Brain microvascular endothelial cell (primary cell): ENCODE data around the gene DUSP22.

Experiments
- DNase-seq: peaks from one replicate; pipeline ENCODE4 v3.0.0-alpha.2; 2020
- H3K27ac ChIP-seq: fragments of 250-450 bp; sonication (Bioruptor Pico); 2 replicates; pipeline ENCODE4 v1.5.1; 2020; ENCODE audit warnings: mild to moderate bottlenecking, moderate library complexity
- H3K27me3 ChIP-seq: fragments of 250-450 bp; sonication (Bioruptor Pico); replicated peaks from 2 replicates; pipeline ENCODE4 v1.5.1; 2020; ENCODE audit warnings: mild to moderate bottlenecking
- H3K36me3 ChIP-seq: fragments of 250-450 bp; sonication (Bioruptor Pico); replicated peaks from 2 replicates; pipeline ENCODE4 v1.5.1; 2020; ENCODE audit warnings: mild to moderate bottlenecking
- H3K4me3 ChIP-seq: 2 replicates; pipeline ENCODE4 v1.5.1; 2011; ENCODE audit warnings: low read depth, mild to moderate bottlenecking, control low read depth, low read length, moderate library complexity
- in situ Hi-C: cut with HindIII; loops from 2 replicates; pipeline ENCODE4 v1.10.0; 2017; ENCODE audit warnings: low sequenced_read_pairs, low pct_ligation_motif_present
- TF ChIP-seq, protein P1 (sequence below): IDR thresholded peaks from 2 replicates; pipeline ENCODE4 v1.5.1; 2011; ENCODE audit warnings: low read depth, mild to moderate bottlenecking, moderate library complexity, low read length, control low read depth, inconsistent platforms; ENCODE audit errors: missing control alignments

The DUSP22 gene

DNA sequence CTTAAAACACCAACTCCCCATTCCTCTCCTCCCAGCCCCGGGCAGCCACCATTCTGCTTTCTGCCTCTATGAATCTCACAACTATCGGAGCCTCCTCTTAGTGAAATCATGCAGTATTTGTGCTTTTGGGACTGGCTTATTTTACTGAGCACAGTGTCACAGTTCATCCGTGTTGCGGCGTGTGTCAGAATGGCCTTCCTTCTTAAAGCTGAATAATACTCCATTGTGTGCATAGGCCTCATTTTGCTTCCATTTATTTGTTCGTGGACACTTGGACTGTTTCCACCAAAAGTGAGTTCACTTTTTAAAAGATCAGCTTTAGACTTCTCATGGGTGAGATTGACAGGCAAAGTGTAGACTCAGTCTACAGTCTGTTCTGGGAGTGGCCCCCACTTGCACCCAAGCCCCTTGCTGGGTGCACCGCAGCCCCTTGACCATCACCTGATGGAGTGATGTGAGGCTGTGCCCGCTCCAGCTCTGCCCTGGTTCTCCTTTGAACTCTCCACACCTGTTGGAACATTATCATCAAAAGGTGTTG, 12.6 kb downstream of the DUSP22 start:
- in situ Hi-C loops, result no loop called here
- H3K36me3 ChIP-seq, result no peaks in the 10 kb centered on the region
- H3K4me3 ChIP-seq, result no peak overlapping the region
- no peak overlapping the region for H3K27ac ChIP-seq
- DNase-seq, result no peak
- TF ChIP-seq, protein P1, sequence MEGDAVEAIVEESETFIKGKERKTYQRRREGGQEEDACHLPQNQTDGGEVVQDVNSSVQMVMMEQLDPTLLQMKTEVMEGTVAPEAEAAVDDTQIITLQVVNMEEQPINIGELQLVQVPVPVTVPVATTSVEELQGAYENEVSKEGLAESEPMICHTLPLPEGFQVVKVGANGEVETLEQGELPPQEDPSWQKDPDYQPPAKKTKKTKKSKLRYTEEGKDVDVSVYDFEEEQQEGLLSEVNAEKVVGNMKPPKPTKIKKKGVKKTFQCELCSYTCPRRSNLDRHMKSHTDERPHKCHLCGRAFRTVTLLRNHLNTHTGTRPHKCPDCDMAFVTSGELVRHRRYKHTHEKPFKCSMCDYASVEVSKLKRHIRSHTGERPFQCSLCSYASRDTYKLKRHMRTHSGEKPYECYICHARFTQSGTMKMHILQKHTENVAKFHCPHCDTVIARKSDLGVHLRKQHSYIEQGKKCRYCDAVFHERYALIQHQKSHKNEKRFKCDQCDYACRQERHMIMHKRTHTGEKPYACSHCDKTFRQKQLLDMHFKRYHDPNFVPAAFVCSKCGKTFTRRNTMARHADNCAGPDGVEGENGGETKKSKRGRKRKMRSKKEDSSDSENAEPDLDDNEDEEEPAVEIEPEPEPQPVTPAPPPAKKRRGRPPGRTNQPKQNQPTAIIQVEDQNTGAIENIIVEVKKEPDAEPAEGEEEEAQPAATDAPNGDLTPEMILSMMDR, result no peak
- no peaks in the 10 kb centered on the region for H3K27me3 ChIP-seq

DNA sequence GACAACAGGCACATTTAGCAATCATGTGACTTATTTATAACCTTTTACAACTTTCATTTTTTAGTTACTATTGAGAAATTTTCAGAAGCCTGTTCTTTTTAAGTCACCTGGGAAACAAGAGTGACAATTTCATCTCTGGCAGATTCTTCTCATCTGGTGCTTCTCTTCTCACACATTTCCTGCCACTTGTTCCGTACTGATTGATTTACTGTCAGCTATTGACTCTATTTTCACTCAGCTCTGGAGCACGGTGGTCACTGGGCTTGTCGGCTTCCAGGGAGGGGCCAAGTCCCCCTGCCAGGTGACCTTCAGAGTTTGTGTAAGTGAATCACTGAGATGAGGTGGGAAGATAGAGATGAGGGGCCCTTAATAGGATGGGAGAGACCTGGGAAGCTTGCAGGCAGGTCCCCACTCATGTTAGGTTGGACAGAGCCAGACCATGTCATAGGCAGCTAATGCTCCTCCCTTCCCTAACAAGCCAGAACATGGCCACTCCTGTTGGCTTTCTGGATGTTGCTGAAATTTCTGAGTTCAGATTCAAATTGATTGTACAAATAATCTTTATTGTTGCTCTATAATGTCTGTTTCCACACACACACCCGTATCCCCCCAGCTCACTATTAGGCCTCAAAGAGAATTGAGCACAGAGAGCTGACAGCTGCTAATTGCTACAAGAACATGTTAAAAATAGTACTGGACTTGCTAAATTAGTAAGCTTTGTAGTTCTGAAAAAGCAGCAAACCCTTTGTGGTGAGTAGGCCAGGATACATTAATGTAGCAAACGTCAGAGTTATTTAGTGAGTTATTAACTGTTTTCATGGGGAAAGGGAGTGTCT, 13.3 kb downstream of the DUSP22 start:
- H3K27ac ChIP-seq, result no peak overlapping the region
- H3K36me3 ChIP-seq, result no peaks in the 10 kb centered on the region
- no peaks in the 10 kb centered on the region for H3K27me3 ChIP-seq
- no peak overlapping the region for H3K4me3 ChIP-seq
- DNase-seq, result no peak
- in situ Hi-C loops, result no loop called here
- TF ChIP-seq, protein P1, result no peak

DNA sequence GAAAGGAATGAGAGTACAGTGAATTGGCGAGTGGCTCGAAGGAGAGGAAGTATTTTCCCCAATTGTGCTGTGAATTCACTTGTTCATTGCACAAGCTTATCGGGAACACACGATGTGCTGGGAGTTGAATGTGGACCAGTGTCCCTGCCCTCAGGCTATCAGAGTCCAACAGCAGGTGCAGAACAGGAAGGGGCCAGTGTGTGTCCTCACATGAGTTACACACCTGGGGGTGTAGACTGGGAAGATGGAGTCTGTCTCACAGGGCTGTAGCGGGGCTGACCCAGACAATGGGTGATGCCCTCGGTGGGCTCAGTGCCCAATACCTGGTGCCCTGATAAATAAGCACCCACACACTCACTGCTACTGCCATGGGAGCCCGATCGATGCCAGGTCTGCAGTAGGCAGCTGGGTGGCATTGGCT, 14.4 kb downstream of the DUSP22 start:
- TF ChIP-seq, protein P1, result no peak
- in situ Hi-C loops, result no loop called here
- no peak for DNase-seq
- Histone ChIP-seq H3K4me3 (no peak overlapping the region), H3K36me3 (no peaks in the 10 kb centered on the region), H3K27ac (no peak overlapping the region), H3K27me3 (no peaks in the 10 kb centered on the region)

DNA sequence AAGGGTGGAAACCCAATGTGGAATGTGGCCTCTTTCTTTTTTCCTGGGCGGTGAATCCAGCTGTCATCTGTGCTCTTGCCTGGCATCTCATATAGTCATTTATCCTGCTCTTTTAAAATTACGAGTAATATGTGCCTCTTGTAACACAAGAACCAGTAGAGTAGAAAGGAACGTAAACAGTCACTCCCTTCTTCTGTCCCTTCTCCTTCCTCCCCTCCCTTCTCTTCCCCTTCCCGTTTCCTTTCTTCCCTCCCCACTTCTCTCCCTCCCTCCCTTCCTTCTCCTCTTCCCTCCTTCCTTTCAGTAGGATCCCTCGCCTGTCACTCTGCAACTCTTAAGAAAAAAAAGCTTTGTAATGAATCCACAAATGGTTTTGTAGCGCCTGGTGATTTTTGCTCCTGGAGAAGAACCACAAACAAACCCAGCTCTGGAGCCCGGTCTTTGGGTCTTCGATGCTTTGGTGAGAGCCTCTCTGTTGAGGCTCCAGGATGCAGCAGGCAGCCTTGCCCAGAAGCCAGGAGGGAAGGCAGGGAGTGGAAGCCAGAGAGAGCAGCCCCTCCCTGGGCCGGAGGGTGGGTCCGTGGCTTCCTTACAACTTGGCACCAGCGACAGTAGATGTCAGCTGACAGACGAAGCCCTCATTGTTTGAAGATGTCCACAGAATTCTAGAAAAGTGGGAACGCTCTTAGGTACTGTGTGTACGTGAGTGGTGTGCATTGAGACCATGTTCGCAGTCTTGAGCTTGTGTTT, 15.0 kb downstream of the DUSP22 start:
- Histone ChIP-seq H3K36me3 (no peaks in the 10 kb centered on the region), H3K27ac (no peak overlapping the region), H3K27me3 (no peaks in the 10 kb centered on the region), H3K4me3 (no peak overlapping the region)
- no peak for DNase-seq
- TF ChIP-seq, protein P1, result no peak
- in situ Hi-C loops, result no loop called here

DNA sequence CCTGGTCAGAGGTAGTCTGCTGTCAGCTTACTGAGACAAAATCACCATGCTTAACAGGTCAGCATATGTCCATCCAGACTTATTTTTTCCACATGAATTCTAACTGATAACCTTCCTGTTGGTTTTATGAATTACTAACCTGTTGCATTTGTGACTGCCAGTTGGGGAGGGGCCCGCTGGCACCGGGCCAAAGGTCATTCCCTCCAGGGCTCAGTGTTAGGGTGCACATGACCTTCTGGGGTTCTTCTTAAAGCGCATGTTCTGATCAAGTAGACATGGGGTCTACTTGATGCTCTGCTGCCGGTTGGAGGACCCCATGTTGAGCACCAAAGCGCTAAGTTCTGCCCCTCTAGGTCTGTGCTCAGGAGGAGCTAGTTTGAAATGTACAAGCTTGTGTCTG, 15.6 kb downstream of the DUSP22 start:
- TF ChIP-seq, protein P1, result no peak
- H3K4me3 ChIP-seq, result no peak overlapping the region
- H3K27ac ChIP-seq, result no peak overlapping the region
- no peaks in the 10 kb centered on the region for H3K36me3 ChIP-seq
- in situ Hi-C loops, result no loop called here
- no peak for DNase-seq
- no peaks in the 10 kb centered on the region for H3K27me3 ChIP-seq
